Esophagus squamous epithelium (tissue), 5 donors: Measurements from ENCODE around the gene FKBP4. TPM values are rescaled to one million over a fixed set of nuclear protein-coding genes. Genes with fewer than 3 reads are reported as not detected.

Source experiments
- DNase-seq: peaks from one replicate; lab custom pipeline; 2025; lab: John Stamatoyannopoulos, UW
- H3K27ac ChIP-seq, 4 donors: fragments of 200-600 bp; sonication (generic); one replicate each; pipeline ENCODE4 v1.5.1; 2016 to 2019; ENCODE audit warnings: mild to moderate bottlenecking in 1 of 4
- H3K27me3 ChIP-seq, 4 donors: fragments of 200-600 bp; sonication (generic); 1 replicate in 3 of 4; 2 replicates in 1 of 4; pipeline versions ENCODE4 v1.5.1 to v1.6.0; 2017 to 2021; ENCODE audit warnings: antibody characterized with exemption in 1 of 4
- H3K36me3 ChIP-seq, 3 donors: fragments of 200-600 bp; sonication (generic); one replicate each; pipeline ENCODE4 v1.5.1; 2016 to 2019
- H3K4me1 ChIP-seq, 3 donors: fragments of 200-600 bp; sonication (generic); one replicate each; pipeline ENCODE4 v1.5.1; 2017 to 2019
- H3K4me3 ChIP-seq, 4 donors: fragments of 200-600 bp; sonication (generic); 1 replicate in 3 of 4; 2 replicates in 1 of 4; pipeline ENCODE4 v1.5.1; 2016 to 2019; ENCODE audit warnings: mild to moderate bottlenecking in 2 of 4, moderate library complexity in 1 of 4
- H3K9me3 ChIP-seq, 3 donors: fragments of 200-600 bp; sonication (generic); one replicate each; pipeline ENCODE4 v1.5.1; 2016 to 2019
- CTCF ChIP-seq, 6 experiments: fragments of 450-650 bp in 4 of 6; fragments of 200-600 bp in 2 of 6; sonication (generic) in 2 of 6; IDR thresholded peaks; one replicate each; pipeline ENCODE4 v1.5.1; 2016 to 2019; ENCODE audit warnings: antibody characterized with exemption in 6 of 6, mild to moderate bottlenecking in 4 of 6, moderate library complexity in 4 of 6
- POLR2A ChIP-seq, 4 donors: fragments of 450-650 bp; IDR thresholded peaks; one replicate each; pipeline ENCODE4 v1.6.1; 2017; ENCODE audit warnings: antibody characterized with exemption in 4 of 4, mild to moderate bottlenecking in 4 of 4, moderate library complexity in 3 of 4
- WGBS, 2 donors: methylation state at CpG; one replicate each; pipeline ENCODE4 v1.1.5; 2018; 5-methylcytosine and 5-hydroxymethylcytosine counted together
- intact Hi-C: fragments of 100-400 bp; cut with DNase I; formaldehyde crosslinking; loops from one replicate; pipeline ENCODE4 v1.15.0; 2022
- total RNA-seq, 4 donors: library from RNA; depleted of rRNA; stranded (reverse); fragments of >200 nt; gene quantifications; one replicate each; pipeline ENCODE4 v1.1.0, GENCODE V29; 2016
- donor health status: DM: yes; HTN: yes; CAD: no.

Gene FKBP4
- total RNA-seq, 4 donors from 2014 or later = 55.9 to 86.2 (median 62.8) TPM

GRCh38 chr12:2829275-2829674, 34.5 kb downstream of the FKBP4 start:
- H3K4me3 ChIP-seq = no peak overlapping the region
- 92 to 94% methylated on average over 6 of the region's 6 CpGs for WGBS, 2 donors
- peaks cover 0 to 14% (median 0%) of the 10 kb centered on the region in 3 donors for H3K4me1 ChIP-seq
- no peak for TF ChIP-seq CTCF (IDR thresholded peaks at IDR 0.05)
- no peak for TF ChIP-seq POLR2A (IDR thresholded peaks at IDR 0.05)
- intact Hi-C loops = no loop called here
- H3K27ac ChIP-seq = no peak overlapping the region
- H3K36me3 ChIP-seq = peaks cover 1 to 80% (median 14%) of the 10 kb centered on the region in 3 donors
- H3K27me3 ChIP-seq = no peaks in the 10 kb centered on the region
- no peak for DNase-seq
- H3K9me3 ChIP-seq = no peaks in the 10 kb centered on the region

- DNase-seq = no peak
- Histone ChIP-seq H3K27me3 (no peaks in the 10 kb centered on the region), H3K4me3 (no peak overlapping the region), H3K9me3 (no peaks in the 10 kb centered on the region), H3K27ac (peak overlapping the region in 1 of 4 donors; percentile 6), H3K36me3 (peaks cover 0 to 55% (median 0%) of the 10 kb centered on the region in 3 donors), H3K4me1 (peaks cover 0 to 27% (median 4%) of the 10 kb centered on the region in 3 donors)
- WGBS, 2 donors = 86 to 95% methylated on average over 2 to 3 of the region's 6 CpGs
- intact Hi-C loops = no loop called here
- TF ChIP-seq CTCF (IDR thresholded peaks at IDR 0.05) = no peak
- no peak for TF ChIP-seq POLR2A (IDR thresholded peaks at IDR 0.05)
These were observed 37.9 kb downstream of the FKBP4 start for GRCh38 chr12:2832550-2833127.

GRCh38 chr12:2833327-2833726, 38.6 kb downstream of the FKBP4 start:
- intact Hi-C loops = no loop called here
- DNase-seq = no peak
- peak overlapping the region in 1 of 4 donors; percentile 39 for H3K4me3 ChIP-seq
- H3K27me3 ChIP-seq = no peaks in the 10 kb centered on the region
- no peak for TF ChIP-seq POLR2A (IDR thresholded peaks at IDR 0.05)
- TF ChIP-seq CTCF (IDR thresholded peaks at IDR 0.05) = no peak
- H3K4me1 ChIP-seq = peaks cover 0 to 27% (median 4%) of the 10 kb centered on the region in 3 donors
- WGBS, 2 donors = 16 to 29% methylated on average over 3 to 4 of the region's 5 CpGs
- H3K36me3 ChIP-seq = peaks cover 0 to 55% (median 0%) of the 10 kb centered on the region in 3 donors
- H3K9me3 ChIP-seq = no peaks in the 10 kb centered on the region
- peak overlapping the region in 1 of 4 donors; percentile 6 for H3K27ac ChIP-seq

GRCh38 chr12:2833810-2834209, 39.0 kb downstream of the FKBP4 start:
- H3K27ac ChIP-seq = no peak overlapping the region
- intact Hi-C loops = no loop called here
- no peaks in the 10 kb centered on the region for H3K9me3 ChIP-seq
- DNase-seq = no peak
- TF ChIP-seq CTCF (IDR thresholded peaks at IDR 0.05) (no peak), POLR2A (IDR thresholded peaks at IDR 0.05) (no peak)
- H3K4me1 ChIP-seq = peaks cover 0 to 27% (median 4%) of the 10 kb centered on the region in 3 donors
- H3K4me3 ChIP-seq = peak overlapping the region in 2 of 4 donors; percentile 26 to 39
- no peaks in the 10 kb centered on the region for H3K27me3 ChIP-seq
- 66 to 77% methylated on average over 5 to 9 of the region's 9 CpGs for WGBS, 2 donors
- peaks cover 0 to 55% (median 0%) of the 10 kb centered on the region in 3 donors for H3K36me3 ChIP-seq
